GM12891 (cell line): ENCODE results near the gene PPP1CA.

Experiments
- POLR2A ChIP-seq: IDR thresholded peaks from 2 replicates; pipeline ENCODE4 v1.6.1; 2011; ENCODE audit warnings: low read depth, low read length, control low read depth
- POLR2AphosphoS5 ChIP-seq: IDR thresholded peaks from 2 replicates; pipeline ENCODE4 v1.6.1; 2011; ENCODE audit warnings: low read depth, low read length, control low read depth
- TAF1 ChIP-seq: IDR thresholded peaks from 2 replicates; pipeline ENCODE4 v1.6.1; 2011; ENCODE audit warnings: low read depth, low read length, control low read depth

DNA sequence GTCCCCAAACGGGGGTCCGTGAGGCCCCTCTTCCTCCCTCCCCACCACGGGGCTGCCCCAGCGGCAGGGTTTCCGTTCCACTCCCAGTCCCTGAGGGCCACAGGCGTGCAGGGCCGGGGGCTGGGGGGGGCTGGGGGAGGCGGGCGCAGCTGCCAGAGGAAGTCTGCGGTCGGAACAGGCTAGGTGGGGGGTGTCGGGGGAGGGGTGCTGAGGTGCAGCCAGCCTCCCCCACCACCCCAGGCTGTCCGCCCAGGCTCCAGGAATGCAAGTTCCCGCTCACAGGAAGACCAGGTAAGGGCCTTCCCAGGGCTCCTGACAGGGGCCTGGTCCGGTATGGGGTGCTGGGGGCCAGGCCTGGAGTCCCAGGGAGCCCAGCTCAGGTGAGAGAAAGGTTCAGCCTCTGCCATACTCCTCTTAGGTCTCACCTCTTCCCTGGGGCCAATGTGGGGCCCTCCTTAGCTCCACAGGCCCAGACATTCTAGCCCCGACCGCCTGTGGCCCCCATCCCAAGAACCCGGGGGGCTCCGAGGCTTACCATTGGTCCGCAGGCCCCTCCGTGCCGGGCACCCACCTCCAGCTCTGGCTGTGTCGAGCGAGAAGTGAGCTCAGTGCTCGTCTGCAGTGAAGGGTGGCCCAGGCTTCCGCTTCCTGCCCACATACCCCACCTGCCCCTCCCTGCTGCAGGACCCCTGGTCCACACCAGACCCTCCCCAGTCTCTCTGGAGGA lies 35.6 kb upstream of the PPP1CA start, which contains the start of gene PTPRCAP:
- TF ChIP-seq POLR2A: peak; percentile 94
- TF ChIP-seq TAF1: peak; percentile 95
- TF ChIP-seq POLR2AphosphoS5: peak; percentile 96
